HG03442 (cell line): ENCODE measurements around the gene GPER1.
"Not testable (repeated sequence)": the region's sequence is repeated elsewhere in the genome, so short reads cannot be mapped to it uniquely, and the experiment has no call there.

ENCODE experiments used
- ATAC-seq: cut with Tn5 transposase; IDR thresholded peaks from one replicate; pipeline ENCODE4 v1.9.1; 2021; ENCODE audit warnings: mild to moderate bottlenecking, moderate library complexity; ENCODE audit not compliant: unreplicated experiment

GPER1 gene

DNA sequence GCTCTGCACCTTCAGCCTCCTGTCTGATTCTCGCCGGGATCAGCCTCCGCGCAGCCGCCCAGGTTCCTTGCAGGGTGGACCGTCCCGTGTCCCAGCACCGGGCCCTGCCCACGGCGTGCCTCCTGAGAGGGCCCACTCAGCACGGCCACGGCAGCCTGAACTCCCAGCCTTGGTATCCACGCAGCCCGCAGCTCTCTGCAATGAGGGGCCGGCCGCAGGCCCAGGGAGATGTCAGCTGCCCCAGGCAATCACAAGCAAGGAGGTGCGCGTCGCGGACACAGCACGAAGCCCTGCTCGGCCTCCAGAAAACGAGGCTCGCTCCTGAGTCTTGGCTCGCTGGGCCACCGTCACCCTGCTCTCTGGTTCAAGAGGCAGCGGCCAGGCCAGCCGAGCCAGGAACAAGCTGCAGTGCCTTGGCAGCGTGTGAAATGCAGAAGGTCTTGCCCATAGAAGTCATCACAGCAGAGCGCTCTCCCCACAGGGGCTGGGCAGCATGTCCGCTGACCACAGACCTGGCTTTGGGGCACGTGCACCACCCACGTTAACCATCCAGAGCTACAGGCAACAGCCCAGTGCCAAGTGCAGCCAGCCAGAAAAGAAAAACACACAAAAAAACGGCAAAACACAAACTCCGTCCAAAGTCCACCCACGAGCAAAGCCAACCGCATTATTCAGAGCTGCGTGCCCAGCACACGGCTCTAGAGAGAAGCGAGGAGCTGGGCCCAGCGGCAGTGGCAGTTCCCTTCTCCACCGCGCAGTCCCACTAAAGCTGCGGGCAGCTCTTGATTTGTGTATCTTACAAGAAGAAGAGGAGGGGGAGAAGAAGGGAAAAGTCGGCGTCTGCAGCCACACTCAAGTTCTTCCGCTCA lies 13.9 kb downstream of the GPER1 start:
- ATAC-seq, result no peak

GRCh38 chr7:1103009-1103788 lies 15.3 kb downstream of the GPER1 start:
- ATAC-seq, result peak; percentile 33

GRCh38 chr7:1103789-1104515 lies 16.0 kb downstream of the GPER1 start:
- no peak for ATAC-seq

DNA sequence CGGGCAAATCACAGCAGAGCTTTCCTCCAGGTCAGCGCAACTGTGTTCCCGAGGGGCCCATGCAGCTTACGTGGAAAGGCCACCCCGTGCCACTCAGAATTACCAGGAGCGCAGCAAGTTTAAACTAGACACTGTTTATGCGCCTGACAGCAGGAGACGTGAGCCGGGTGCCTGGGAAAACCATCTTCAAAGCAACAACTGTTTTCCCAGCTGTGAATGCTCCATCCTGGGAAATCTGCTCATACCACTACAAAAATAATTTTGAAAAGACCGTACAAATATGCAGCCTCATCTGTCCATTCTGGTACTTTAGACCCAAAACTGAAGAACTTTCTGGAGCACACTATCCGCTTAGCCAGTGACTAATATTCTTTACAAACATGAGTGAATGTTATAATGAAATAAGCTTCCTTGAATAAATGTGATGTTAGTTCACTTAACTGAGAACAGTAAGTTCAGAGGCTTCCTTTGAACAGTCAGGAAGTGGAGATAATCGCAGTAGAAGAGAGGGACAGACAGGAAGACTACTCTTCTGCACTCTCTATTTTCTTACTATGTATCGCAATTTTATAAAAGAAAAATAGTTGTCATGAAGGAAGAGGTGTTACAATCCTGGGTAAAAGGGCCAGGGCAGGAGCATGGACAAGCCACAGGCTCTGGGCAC lies 16.7 kb downstream of the GPER1 start:
- no peak for ATAC-seq

- ATAC-seq, result peak; percentile 53
These were observed 17.3 kb downstream of the GPER1 start for GRCh38 chr7:1105189-1105588.

DNA sequence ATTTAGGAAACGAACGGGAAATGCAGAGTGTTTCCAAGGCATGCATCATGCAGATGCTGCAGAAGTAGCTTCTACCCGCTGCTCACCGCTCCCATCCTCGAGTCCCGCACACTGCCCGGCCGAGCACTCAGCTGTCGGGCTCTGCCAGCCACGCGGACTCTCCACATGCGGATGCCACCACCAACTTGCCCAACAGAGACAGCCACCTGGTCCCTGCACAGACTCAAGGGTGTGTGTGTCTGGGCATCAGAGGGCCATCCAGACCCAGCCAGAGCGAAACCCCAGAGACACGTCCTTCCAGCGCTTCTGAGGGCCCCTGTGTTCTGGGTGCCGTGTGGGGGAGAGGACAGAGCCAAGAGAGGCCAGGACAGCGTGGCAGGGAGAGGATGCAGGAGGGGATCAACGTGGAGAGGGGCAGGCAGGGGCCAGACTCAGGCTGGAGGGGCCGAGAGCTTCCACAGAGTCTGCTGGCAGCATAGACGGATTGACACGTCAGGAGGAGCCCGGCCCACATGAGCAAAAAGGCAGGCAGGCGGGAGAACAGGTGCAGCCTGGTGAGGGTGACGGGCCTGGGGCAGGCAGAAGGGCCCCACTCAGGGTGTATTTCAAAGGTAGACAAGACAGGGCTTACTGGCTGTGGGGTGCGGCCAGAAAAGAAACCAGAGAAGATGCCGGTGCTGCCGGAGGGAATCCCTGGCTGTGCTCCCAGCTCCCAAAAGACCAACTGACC lies 18.3 kb downstream of the GPER1 start:
- no peak for ATAC-seq

- no peak for ATAC-seq
These were observed 19.0 kb downstream of the GPER1 start for GRCh38 chr7:1106793-1107421.

GRCh38 chr7:1108264-1108920 lies 20.5 kb downstream of the GPER1 start:
- no peak for ATAC-seq

GRCh38 chr7:1109581-1110310 lies 21.8 kb downstream of the GPER1 start:
- no peak for ATAC-seq

DNA sequence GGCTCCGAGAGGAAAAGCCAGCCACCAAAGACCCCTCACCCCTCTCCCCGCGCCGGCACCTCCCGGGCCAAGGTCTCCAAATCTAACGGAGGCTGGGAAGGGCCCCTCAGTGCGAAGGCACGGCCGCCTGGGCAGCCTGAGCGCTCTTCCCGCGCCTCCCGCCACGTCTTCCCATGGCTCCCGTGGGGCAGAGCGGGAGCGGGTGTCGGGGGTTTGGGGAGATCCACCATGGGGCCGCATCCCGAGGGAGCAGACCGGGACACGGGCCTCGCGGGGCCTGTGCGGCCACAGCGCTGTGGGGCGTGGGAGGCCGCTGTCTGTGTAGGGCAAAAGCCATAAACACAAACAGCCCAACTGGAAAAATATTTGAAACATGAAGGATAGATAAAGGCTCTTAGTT lies 22.4 kb downstream of the GPER1 start:
- no peak for ATAC-seq

GRCh38 chr7:1111156-1111555 lies 23.2 kb downstream of the GPER1 start:
- ATAC-seq, result no peak

- ATAC-seq, result no peak
These were observed 24.2 kb downstream of the GPER1 start for GRCh38 chr7:1112109-1112508.

- no peak for ATAC-seq
These were observed 25.0 kb downstream of the GPER1 start for GRCh38 chr7:1112625-1113547.

DNA sequence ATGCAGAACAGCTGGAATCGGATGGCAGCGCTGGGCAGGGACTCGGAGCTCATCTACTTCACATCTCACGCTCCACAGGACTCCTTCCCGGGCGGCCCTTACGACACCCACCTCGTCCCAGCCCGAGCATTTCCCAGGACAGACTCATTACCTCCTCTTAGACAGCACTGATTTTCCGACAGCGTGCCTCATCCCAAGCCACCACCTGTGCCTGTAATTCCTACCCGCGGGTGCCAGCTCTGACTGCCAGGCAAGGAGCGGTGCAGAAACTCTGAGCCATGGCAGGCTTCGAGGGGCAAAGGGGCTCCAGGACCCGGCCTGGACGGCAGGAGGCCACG lies 25.6 kb downstream of the GPER1 start:
- ATAC-seq, result no peak

GRCh38 chr7:1114088-1114487 lies 26.2 kb downstream of the GPER1 start:
- ATAC-seq, result no peak

DNA sequence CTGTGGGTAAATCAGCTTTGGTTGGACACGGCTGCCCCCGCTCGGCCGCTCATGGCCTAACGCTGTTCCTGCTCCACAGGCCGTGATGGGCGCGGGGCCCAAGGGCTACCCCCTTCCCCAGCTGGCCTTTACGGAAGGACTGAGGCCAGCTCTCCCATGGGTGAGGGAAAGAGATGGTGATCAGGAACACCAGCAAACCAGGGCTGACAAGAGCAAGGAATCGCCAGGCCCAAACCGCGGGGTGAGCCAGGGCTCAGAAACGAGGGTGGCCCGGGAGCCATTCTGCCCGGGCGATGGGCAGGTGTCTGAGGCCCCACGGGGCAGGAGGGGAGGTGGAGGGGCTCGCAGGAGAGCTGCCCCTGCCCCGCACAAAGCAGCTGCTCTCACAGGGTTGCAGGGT lies 26.6 kb downstream of the GPER1 start:
- no peak for ATAC-seq

DNA sequence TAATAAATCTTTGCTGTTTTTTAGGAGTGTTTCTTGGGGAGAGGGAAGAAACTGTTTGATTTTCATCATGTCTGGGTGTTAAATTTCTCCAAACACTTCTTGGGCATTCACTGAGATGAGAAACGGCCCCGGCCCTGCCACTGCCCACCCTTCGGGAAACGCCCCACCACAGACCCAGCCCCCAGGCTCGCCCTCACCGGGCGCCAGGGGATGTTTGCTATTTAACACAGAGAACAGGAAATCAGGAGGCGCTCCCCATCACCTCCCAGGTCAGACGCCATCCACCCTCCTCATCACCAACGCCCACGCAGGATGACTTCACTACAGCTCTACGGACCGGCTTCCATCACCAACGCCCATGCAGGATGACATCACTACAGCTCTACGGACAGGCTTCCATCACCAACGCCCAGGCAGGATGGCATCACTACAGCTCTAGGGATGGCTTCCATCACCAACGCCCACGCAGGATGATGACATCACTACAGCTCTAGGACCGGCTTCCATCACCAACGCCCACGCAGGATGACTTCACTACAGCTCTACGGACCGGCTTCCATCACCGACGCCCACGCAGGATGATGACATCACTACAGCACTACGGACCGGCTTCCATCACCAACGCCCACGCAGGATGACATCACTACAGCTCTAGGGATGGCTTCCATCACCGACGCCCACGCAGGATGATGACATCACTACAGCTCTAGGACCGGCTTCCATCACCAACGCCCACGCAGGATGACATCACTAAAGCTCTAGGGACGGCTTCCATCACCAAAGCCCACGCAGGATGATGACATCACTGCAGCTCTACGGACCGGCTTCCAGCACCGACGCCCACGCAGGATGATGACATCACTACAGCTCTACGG lies 27.5 kb downstream of the GPER1 start:
- not testable (repeated sequence) for ATAC-seq
